Measurements from ENCODE around the gene ARID5A.

DNA sequence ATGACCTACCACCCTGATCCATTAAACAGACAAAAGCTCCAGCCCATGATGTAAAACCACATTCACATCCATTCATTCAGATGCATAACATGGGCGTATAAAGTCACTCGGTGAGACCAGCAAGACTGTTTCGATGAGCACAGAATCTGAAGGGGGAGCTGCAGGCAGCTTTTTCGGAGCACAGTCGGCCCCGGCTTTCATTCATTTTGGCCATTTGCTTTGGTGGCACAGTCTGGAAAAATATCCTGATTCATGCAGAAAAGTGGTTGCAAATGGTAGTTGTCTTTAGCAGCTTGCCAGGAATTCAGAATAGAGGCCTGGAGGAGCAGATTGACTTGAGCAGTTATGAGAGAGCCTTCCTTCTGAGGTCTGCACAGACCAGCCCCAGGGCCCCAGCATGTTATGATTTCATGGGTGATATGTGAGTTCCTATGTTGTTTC, 11.2 kb downstream of the ARID5A start:
- no peak for TF ChIP-seq EZH2 (IDR thresholded peaks at IDR 0.05)
- TF ChIP-seq POLR2AphosphoS5 (IDR thresholded peaks at IDR 0.05; ENCODE audit: borderline replicate concordance, low read depth, low read length), result no peak
- TF ChIP-seq FOXP2 (optimal IDR thresholded peaks at IDR 0.05; ENCODE audit: control extremely low read depth, extremely low read length, insufficient read depth), result no peak

All from SK-N-MC (cell line).